ENCODE data around the gene PRKAR2B. TPM values are rescaled to one million over a fixed set of nuclear protein-coding genes. Genes with fewer than 3 reads are reported as not detected.

PRKAR2B gene
- polyA plus RNA-seq, 3 donors: 2.5 to 5.6 (median 3.5) TPM

GRCh38 chr7:107150375-107151073 lies 106.0 kb downstream of the PRKAR2B start:
- H3K27ac ChIP-seq (ENCODE audit: low read depth in 1 of 2, low read length in 2 of 2): no peak overlapping the region
- Mint-ChIP-seq H3K27me3 (ENCODE audit: low read depth in 3 of 3) (no peaks in the 10 kb centered on the region), H3K27ac (no peak overlapping the region), H3K4me3 (no peak overlapping the region), H3K4me1 (peaks cover 6% of the 10 kb centered on the region), H3K9me3 (no peaks in the 10 kb centered on the region), H3K36me3 (peaks cover 15 to 27% of the 10 kb centered on the region in 2 donors)
- H3K9ac ChIP-seq (ENCODE audit: insufficient read depth, low read length, poor library complexity, severe bottlenecking): no peak overlapping the region
- no peaks in the 10 kb centered on the region for H4K20me1 ChIP-seq (ENCODE audit: insufficient read depth, low read length)
- no peaks in the 10 kb centered on the region for H3K79me2 ChIP-seq (ENCODE audit: insufficient read depth, low read length)
- H3K4me2 ChIP-seq (replicated peaks; ENCODE audit: extremely low read depth, low read length, poor library complexity, severe bottlenecking): no peak overlapping the region
- H3K36me3 ChIP-seq (replicated peaks in 1 of 2; ENCODE audit: control insufficient read depth in 1 of 2, insufficient read depth in 2 of 2, low read length in 2 of 2): peaks cover 4 to 13% of the 10 kb centered on the region in 2 donors
- no CpG with 5 or more reads among the region's 4 CpGs for WGBS (ENCODE audit: insufficient coverage)
- intact Hi-C loops (cut with micrococcal nuclease): loop anchor here (2.0 to 5.0 kb wide), 3 partner anchors 203 to 358 kb away; no protein-coding TSS in a partner anchor
- no peak overlapping the region for H2AFZ ChIP-seq (ENCODE audit: insufficient read depth, low read depth, low read length, poor library complexity, severe bottlenecking)
- no peak overlapping the region for H3K4me3 ChIP-seq (replicated peaks in 1 of 3; ENCODE audit: low read depth in 2 of 3, low read length in 3 of 3)
- no peaks in the 10 kb centered on the region for H3K9me3 ChIP-seq (replicated peaks in 1 of 2; ENCODE audit: control insufficient read depth in 1 of 2, insufficient read depth in 1 of 2, low read length in 2 of 2)
- peak; percentile 67 to 74 (median 70) for DNase-seq
- no peaks in the 10 kb centered on the region for H3K4me1 ChIP-seq (ENCODE audit: control insufficient read depth in 1 of 2, insufficient read depth in 2 of 2, low read length in 2 of 2)
- peak; percentile 84 for TF ChIP-seq CTCF (IDR thresholded peaks at IDR 0.05)
- no peaks in the 10 kb centered on the region for H3K27me3 ChIP-seq (ENCODE audit: control insufficient read depth in 2 of 2, insufficient read depth in 2 of 2, low read length in 2 of 2)

GRCh38 chr7:107151538-107151937 lies 107.0 kb downstream of the PRKAR2B start:
- no peaks in the 10 kb centered on the region for H3K9me3 Mint-ChIP-seq
- no peak overlapping the region for H3K27ac ChIP-seq (ENCODE audit: low read depth in 1 of 2, low read length in 2 of 2)
- DNase-seq: no peak
- H3K4me2 ChIP-seq (replicated peaks; ENCODE audit: extremely low read depth, low read length, poor library complexity, severe bottlenecking): no peak overlapping the region
- no peaks in the 10 kb centered on the region for H4K20me1 ChIP-seq (ENCODE audit: insufficient read depth, low read length)
- H3K27me3 ChIP-seq (ENCODE audit: control insufficient read depth in 2 of 2, insufficient read depth in 2 of 2, low read length in 2 of 2): no peaks in the 10 kb centered on the region
- H3K79me2 ChIP-seq (ENCODE audit: insufficient read depth, low read length): no peaks in the 10 kb centered on the region
- no peak overlapping the region for H2AFZ ChIP-seq (ENCODE audit: insufficient read depth, low read depth, low read length, poor library complexity, severe bottlenecking)
- peaks cover 4 to 6% of the 10 kb centered on the region in 2 donors for H3K36me3 ChIP-seq (replicated peaks in 1 of 2; ENCODE audit: control insufficient read depth in 1 of 2, insufficient read depth in 2 of 2, low read length in 2 of 2)
- H3K4me3 Mint-ChIP-seq: no peak overlapping the region
- TF ChIP-seq CTCF (IDR thresholded peaks at IDR 0.05): no peak
- 100% methylated on average over 1 of the region's 7 CpGs for WGBS (ENCODE audit: insufficient coverage)
- H3K4me3 ChIP-seq (replicated peaks in 1 of 3; ENCODE audit: low read depth in 2 of 3, low read length in 3 of 3): no peak overlapping the region
- H3K9me3 ChIP-seq (replicated peaks in 1 of 2; ENCODE audit: control insufficient read depth in 1 of 2, insufficient read depth in 1 of 2, low read length in 2 of 2): no peaks in the 10 kb centered on the region
- peaks cover 6% of the 10 kb centered on the region for H3K4me1 Mint-ChIP-seq
- H3K36me3 Mint-ChIP-seq: peaks cover 20 to 24% of the 10 kb centered on the region in 2 donors
- H3K4me1 ChIP-seq (ENCODE audit: control insufficient read depth in 1 of 2, insufficient read depth in 2 of 2, low read length in 2 of 2): no peaks in the 10 kb centered on the region
- intact Hi-C loops (cut with micrococcal nuclease): loop anchor here (2.0 to 5.0 kb wide), 3 partner anchors 204 to 359 kb away; no protein-coding TSS in a partner anchor
- no peak overlapping the region for H3K9ac ChIP-seq (ENCODE audit: insufficient read depth, low read length, poor library complexity, severe bottlenecking)
- H3K27me3 Mint-ChIP-seq (ENCODE audit: low read depth in 3 of 3): no peaks in the 10 kb centered on the region
- no peak overlapping the region for H3K27ac Mint-ChIP-seq

Measured in CD14-positive monocyte (primary cell).